Activated T-helper 1 cell treated with Interleukin-2 at 50 U/mL for 16 hours (primary cell): ENCODE measurements around the gene TOM1L2.

Source experiments
- DNase-seq: peaks from one replicate; pipeline ENCODE4 v3.0.0-alpha.2; 2020; ENCODE audit warnings: low read depth

Gene TOM1L2

GRCh38 chr17:17994271-17995069, 22.3 kb upstream of the TOM1L2 start:
- no peak for DNase-seq

GRCh38 chr17:17993852-17994251, 21.7 kb upstream of the TOM1L2 start:
- DNase-seq: no peak

- DNase-seq: no peak
Observed at GRCh38 chr17:17993366-17993765, 21.2 kb upstream of the TOM1L2 start.

- DNase-seq: no peak
Observed at GRCh38 chr17:17990282-17990681, 18.1 kb upstream of the TOM1L2 start.

- DNase-seq: no peak
Observed at GRCh38 chr17:17989618-17990017, 17.4 kb upstream of the TOM1L2 start.

- no peak for DNase-seq
Observed at GRCh38 chr17:17989081-17989480, 16.9 kb upstream of the TOM1L2 start.

- no peak for DNase-seq
Observed at GRCh38 chr17:17988427-17988945, 16.3 kb upstream of the TOM1L2 start.

GRCh38 chr17:17987901-17988300, 15.7 kb upstream of the TOM1L2 start:
- DNase-seq: no peak

- no peak for DNase-seq
Observed at GRCh38 chr17:17987187-17987896, 15.1 kb upstream of the TOM1L2 start.

- no peak for DNase-seq
Observed at GRCh38 chr17:17985555-17985954, 13.4 kb upstream of the TOM1L2 start.

- DNase-seq: no peak
Observed at GRCh38 chr17:17985153-17985552, 13.0 kb upstream of the TOM1L2 start.

- DNase-seq: no peak
Observed at GRCh38 chr17:17983776-17984175, 11.6 kb upstream of the TOM1L2 start.

- DNase-seq: no peak
Observed at GRCh38 chr17:17983376-17983775, 11.2 kb upstream of the TOM1L2 start.

GRCh38 chr17:17982801-17983200, 10.6 kb upstream of the TOM1L2 start:
- DNase-seq: no peak

GRCh38 chr17:17981330-17981729, 9.1 kb upstream of the TOM1L2 start:
- no peak for DNase-seq

GRCh38 chr17:17979778-17980177, 7.6 kb upstream of the TOM1L2 start:
- DNase-seq: no peak

- DNase-seq: no peak
Observed at GRCh38 chr17:17978481-17979424, 6.6 kb upstream of the TOM1L2 start.

GRCh38 chr17:17976931-17977570, 4.9 kb upstream of the TOM1L2 start:
- no peak for DNase-seq

GRCh38 chr17:17975436-17975835, 3.2 kb upstream of the TOM1L2 start:
- no peak for DNase-seq

GRCh38 chr17:17972952-17973254, 703 bp upstream of the TOM1L2 start:
- no peak for DNase-seq

- DNase-seq: peak; percentile 17
Observed at GRCh38 chr17:17971431-17972125, 622 bp downstream of the TOM1L2 start.
